Glutamatergic neuron (in vitro differentiated cells): ENCODE results near the gene KIF14. TPM values are rescaled to one million over a fixed set of nuclear protein-coding genes. Genes with fewer than 3 reads are reported as not detected.

Experiments used
- DNase-seq: peaks from one replicate; pipeline ENCODE4 v3.0.0; 2022
- H3K27ac Mint-ChIP-seq: one replicate; pipeline ENCODE4 v1.8.0; 2020; ENCODE audit warnings: mild to moderate bottlenecking, mixed read lengths, inconsistent platforms; ENCODE audit not compliant: unreplicated experiment
- H3K27me3 Mint-ChIP-seq: one replicate; pipeline ENCODE4 v1.8.0; 2020; ENCODE audit warnings: mild to moderate bottlenecking, moderate library complexity, mixed read lengths, inconsistent platforms; ENCODE audit not compliant: unreplicated experiment
- H3K36me3 Mint-ChIP-seq: one replicate; pipeline ENCODE4 v1.8.0; 2020; ENCODE audit warnings: mild to moderate bottlenecking, mixed read lengths, inconsistent platforms; ENCODE audit not compliant: unreplicated experiment
- H3K4me1 Mint-ChIP-seq: one replicate; pipeline ENCODE4 v1.8.0; 2020; ENCODE audit warnings: mild to moderate bottlenecking, low read depth, mixed read lengths, inconsistent platforms; ENCODE audit not compliant: unreplicated experiment
- H3K4me3 Mint-ChIP-seq: one replicate; pipeline ENCODE4 v1.8.0; 2020; ENCODE audit warnings: mild to moderate bottlenecking, mixed read lengths, inconsistent platforms; ENCODE audit not compliant: unreplicated experiment
- H3K9me3 Mint-ChIP-seq: one replicate; pipeline ENCODE4 v1.8.0; 2020; ENCODE audit warnings: mild to moderate bottlenecking, moderate library complexity, mixed read lengths, inconsistent platforms; ENCODE audit not compliant: unreplicated experiment
- CTCF ChIP-seq: fragments of 200-600 bp; sonication (generic); IDR thresholded peaks from one replicate; pipeline ENCODE4 v1.5.0; 2021; ENCODE audit not compliant: partially characterized antibody, unreplicated experiment
- total RNA-seq: library from RNA; stranded (reverse); fragmentation: NEBNext Ultra II Directional; extraction: Animal tissue kit (Norgen Biotek cat#: 25700); gene quantifications from one replicate; pipeline ENCODE4 v1.2.1, GENCODE V29; 2021; ENCODE audit not compliant: unreplicated experiment

The KIF14 gene
- total RNA-seq, 1 donor from 2014 or later, result 2.9 TPM

- DNase-seq, result no peak
- TF ChIP-seq CTCF, result no peak
- H3K4me3 Mint-ChIP-seq, result no peak overlapping the region
- H3K4me1 Mint-ChIP-seq, result no peaks in the 10 kb centered on the region
- H3K27me3 Mint-ChIP-seq, result no peaks in the 10 kb centered on the region
- H3K36me3 Mint-ChIP-seq, result no peaks in the 10 kb centered on the region
- no peaks in the 10 kb centered on the region for H3K9me3 Mint-ChIP-seq
- no peak overlapping the region for H3K27ac Mint-ChIP-seq
Observed at GRCh38 chr1:200653022-200653462, 32.5 kb upstream of the KIF14 start.

GRCh38 chr1:200652378-200652777, 31.8 kb upstream of the KIF14 start:
- Mint-ChIP-seq H3K27me3 (no peaks in the 10 kb centered on the region), H3K27ac (no peak overlapping the region), H3K36me3 (no peaks in the 10 kb centered on the region), H3K9me3 (no peaks in the 10 kb centered on the region), H3K4me3 (no peak overlapping the region), H3K4me1 (no peaks in the 10 kb centered on the region)
- DNase-seq, result no peak
- no peak for TF ChIP-seq CTCF

- Mint-ChIP-seq H3K4me1 (no peaks in the 10 kb centered on the region), H3K27me3 (no peaks in the 10 kb centered on the region), H3K27ac (no peak overlapping the region), H3K4me3 (no peak overlapping the region), H3K9me3 (no peaks in the 10 kb centered on the region), H3K36me3 (no peaks in the 10 kb centered on the region)
- no peak for TF ChIP-seq CTCF
- no peak for DNase-seq
Observed at GRCh38 chr1:200646515-200646914, 26.0 kb upstream of the KIF14 start.

- Mint-ChIP-seq H3K4me1 (no peaks in the 10 kb centered on the region), H3K27ac (no peak overlapping the region), H3K27me3 (no peaks in the 10 kb centered on the region), H3K9me3 (no peaks in the 10 kb centered on the region), H3K4me3 (no peak overlapping the region), H3K36me3 (no peaks in the 10 kb centered on the region)
- DNase-seq, result no peak
- no peak for TF ChIP-seq CTCF
Observed at GRCh38 chr1:200644021-200644420, 23.5 kb upstream of the KIF14 start.

- Mint-ChIP-seq H3K27ac (no peak overlapping the region), H3K36me3 (no peaks in the 10 kb centered on the region), H3K4me1 (no peaks in the 10 kb centered on the region), H3K27me3 (no peaks in the 10 kb centered on the region), H3K9me3 (no peaks in the 10 kb centered on the region), H3K4me3 (no peak overlapping the region)
- DNase-seq, result no peak
- no peak for TF ChIP-seq CTCF
Observed at GRCh38 chr1:200642481-200642880, 21.9 kb upstream of the KIF14 start.
